ENCODE measurements around the gene PTGES3. TPM values are rescaled to one million over a fixed set of nuclear protein-coding genes. Genes with fewer than 3 reads are reported as not detected.

The PTGES3 gene
- polyA plus RNA-seq, 1 donor from 2014 or later, result 109 TPM

DNA sequence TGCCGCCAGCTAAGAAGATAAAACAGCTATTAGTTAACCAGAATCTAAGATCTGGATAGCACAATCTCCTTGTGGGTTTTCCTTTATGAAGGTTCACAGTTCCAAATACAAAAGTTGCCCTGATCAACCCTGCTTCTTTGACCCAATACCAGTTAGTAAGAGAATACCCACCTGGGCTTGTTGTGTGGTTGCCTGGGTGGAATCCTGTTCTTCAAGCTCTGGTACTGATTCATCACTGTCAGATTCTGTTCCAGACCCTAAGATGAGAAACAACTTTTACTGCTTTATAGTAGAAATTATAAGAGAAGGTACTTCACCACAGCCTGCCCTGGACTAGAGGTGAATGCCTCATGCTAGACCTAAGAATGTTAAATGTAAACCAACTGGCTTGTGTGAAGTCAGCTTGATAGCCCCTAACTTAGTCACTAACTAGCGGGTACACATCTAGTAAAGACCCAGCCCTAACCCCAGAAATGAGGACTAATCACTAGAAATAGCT lies 26.4 kb upstream of the PTGES3 start:
- H3K9me3 ChIP-seq (ENCODE audit: low read length), result no peaks in the 10 kb centered on the region
- no peak overlapping the region for H3K4me3 ChIP-seq (ENCODE audit: low read length)
- H3K27me3 ChIP-seq (ENCODE audit: insufficient read depth, low read depth, low read length), result no peaks in the 10 kb centered on the region
- H3K9ac ChIP-seq (ENCODE audit: low read length), result no peak overlapping the region
- H3K4me2 ChIP-seq (ENCODE audit: low read length), result no peak overlapping the region
- H3K36me3 ChIP-seq (ENCODE audit: insufficient read depth, low read length), result peaks cover 15% of the 10 kb centered on the region
- H4K20me1 ChIP-seq (ENCODE audit: insufficient read depth), result no peaks in the 10 kb centered on the region
- H3F3A ChIP-seq (ENCODE audit: insufficient read depth, low read length, poor library complexity, severe bottlenecking), result no peaks in the 10 kb centered on the region
- no peak overlapping the region for H3K27ac ChIP-seq (ENCODE audit: low read length)
- no peaks in the 10 kb centered on the region for H3K9me2 ChIP-seq (ENCODE audit: insufficient read depth, low read length)
- no peak overlapping the region for H2AFZ ChIP-seq (ENCODE audit: low read depth, low read length)
- peaks cover 9% of the 10 kb centered on the region for H3K79me2 ChIP-seq (replicated peaks; ENCODE audit: insufficient read depth, low read length)
- TF ChIP-seq, protein P1, sequence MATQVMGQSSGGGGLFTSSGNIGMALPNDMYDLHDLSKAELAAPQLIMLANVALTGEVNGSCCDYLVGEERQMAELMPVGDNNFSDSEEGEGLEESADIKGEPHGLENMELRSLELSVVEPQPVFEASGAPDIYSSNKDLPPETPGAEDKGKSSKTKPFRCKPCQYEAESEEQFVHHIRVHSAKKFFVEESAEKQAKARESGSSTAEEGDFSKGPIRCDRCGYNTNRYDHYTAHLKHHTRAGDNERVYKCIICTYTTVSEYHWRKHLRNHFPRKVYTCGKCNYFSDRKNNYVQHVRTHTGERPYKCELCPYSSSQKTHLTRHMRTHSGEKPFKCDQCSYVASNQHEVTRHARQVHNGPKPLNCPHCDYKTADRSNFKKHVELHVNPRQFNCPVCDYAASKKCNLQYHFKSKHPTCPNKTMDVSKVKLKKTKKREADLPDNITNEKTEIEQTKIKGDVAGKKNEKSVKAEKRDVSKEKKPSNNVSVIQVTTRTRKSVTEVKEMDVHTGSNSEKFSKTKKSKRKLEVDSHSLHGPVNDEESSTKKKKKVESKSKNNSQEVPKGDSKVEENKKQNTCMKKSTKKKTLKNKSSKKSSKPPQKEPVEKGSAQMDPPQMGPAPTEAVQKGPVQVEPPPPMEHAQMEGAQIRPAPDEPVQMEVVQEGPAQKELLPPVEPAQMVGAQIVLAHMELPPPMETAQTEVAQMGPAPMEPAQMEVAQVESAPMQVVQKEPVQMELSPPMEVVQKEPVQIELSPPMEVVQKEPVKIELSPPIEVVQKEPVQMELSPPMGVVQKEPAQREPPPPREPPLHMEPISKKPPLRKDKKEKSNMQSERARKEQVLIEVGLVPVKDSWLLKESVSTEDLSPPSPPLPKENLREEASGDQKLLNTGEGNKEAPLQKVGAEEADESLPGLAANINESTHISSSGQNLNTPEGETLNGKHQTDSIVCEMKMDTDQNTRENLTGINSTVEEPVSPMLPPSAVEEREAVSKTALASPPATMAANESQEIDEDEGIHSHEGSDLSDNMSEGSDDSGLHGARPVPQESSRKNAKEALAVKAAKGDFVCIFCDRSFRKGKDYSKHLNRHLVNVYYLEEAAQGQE (IDR thresholded peaks at IDR 0.05; ENCODE audit: borderline replicate concordance), result no peak
- TF ChIP-seq SMC3 (conservative IDR thresholded peaks at IDR 0.05; ENCODE audit: poor library complexity) (no peak), MXI1 (conservative IDR thresholded peaks at IDR 0.05; ENCODE audit: poor library complexity, severe bottlenecking) (no peak), POLR2AphosphoS5 (IDR thresholded peaks at IDR 0.05) (no peak), RAD21 (conservative IDR thresholded peaks at IDR 0.05) (no peak), EP300 (conservative IDR thresholded peaks at IDR 0.05; ENCODE audit: poor library complexity, severe bottlenecking) (no peak), TAF1 (IDR thresholded peaks at IDR 0.05; ENCODE audit: low read depth) (no peak), EZH2 (IDR thresholded peaks at IDR 0.05; ENCODE audit: borderline replicate concordance, insufficient read depth, low read length, poor library complexity, severe bottlenecking) (no peak)
- TF ChIP-seq, protein P2, sequence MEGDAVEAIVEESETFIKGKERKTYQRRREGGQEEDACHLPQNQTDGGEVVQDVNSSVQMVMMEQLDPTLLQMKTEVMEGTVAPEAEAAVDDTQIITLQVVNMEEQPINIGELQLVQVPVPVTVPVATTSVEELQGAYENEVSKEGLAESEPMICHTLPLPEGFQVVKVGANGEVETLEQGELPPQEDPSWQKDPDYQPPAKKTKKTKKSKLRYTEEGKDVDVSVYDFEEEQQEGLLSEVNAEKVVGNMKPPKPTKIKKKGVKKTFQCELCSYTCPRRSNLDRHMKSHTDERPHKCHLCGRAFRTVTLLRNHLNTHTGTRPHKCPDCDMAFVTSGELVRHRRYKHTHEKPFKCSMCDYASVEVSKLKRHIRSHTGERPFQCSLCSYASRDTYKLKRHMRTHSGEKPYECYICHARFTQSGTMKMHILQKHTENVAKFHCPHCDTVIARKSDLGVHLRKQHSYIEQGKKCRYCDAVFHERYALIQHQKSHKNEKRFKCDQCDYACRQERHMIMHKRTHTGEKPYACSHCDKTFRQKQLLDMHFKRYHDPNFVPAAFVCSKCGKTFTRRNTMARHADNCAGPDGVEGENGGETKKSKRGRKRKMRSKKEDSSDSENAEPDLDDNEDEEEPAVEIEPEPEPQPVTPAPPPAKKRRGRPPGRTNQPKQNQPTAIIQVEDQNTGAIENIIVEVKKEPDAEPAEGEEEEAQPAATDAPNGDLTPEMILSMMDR (IDR thresholded peaks at IDR 0.05; ENCODE audit: poor library complexity, severe bottlenecking), result no peak

DNA sequence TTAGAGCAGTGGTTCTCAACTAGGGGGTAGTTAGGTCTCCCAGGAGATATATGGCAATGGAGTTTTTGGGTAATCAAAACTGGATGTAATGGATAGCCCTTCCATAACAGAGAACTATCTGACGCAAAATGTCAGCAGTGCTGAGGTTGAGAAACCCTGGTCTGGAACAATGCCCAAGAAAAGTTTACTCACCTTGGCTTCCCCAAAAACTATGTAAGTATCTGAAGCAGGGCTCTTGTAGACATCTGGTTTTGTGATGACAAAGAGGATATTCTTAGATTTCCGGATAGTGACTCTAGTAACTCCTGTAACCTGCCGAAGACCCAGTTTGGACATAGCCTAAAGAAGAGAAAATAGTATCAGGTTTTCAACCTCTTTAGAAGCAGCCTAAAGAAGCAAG lies 25.3 kb upstream of the PTGES3 start:
- H3K27ac ChIP-seq (ENCODE audit: low read length), result no peak overlapping the region

More for the DNA sequence above, 25.3 kb upstream of the PTGES3 start:
- no peak overlapping the region for H3K4me2 ChIP-seq (ENCODE audit: low read length)
- no peaks in the 10 kb centered on the region for H3K9me3 ChIP-seq (ENCODE audit: low read length)
- H3K9ac ChIP-seq (ENCODE audit: low read length), result no peak overlapping the region
- TF ChIP-seq EP300 (conservative IDR thresholded peaks at IDR 0.05; ENCODE audit: poor library complexity, severe bottlenecking) (no peak), MXI1 (conservative IDR thresholded peaks at IDR 0.05; ENCODE audit: poor library complexity, severe bottlenecking) (no peak), EZH2 (IDR thresholded peaks at IDR 0.05; ENCODE audit: borderline replicate concordance, insufficient read depth, low read length, poor library complexity, severe bottlenecking) (no peak)
- H3K79me2 ChIP-seq (replicated peaks; ENCODE audit: insufficient read depth, low read length), result no peaks in the 10 kb centered on the region
- H3K9me2 ChIP-seq (ENCODE audit: insufficient read depth, low read length), result no peaks in the 10 kb centered on the region
- H3K4me3 ChIP-seq (ENCODE audit: low read length), result no peak overlapping the region
- no peaks in the 10 kb centered on the region for H3F3A ChIP-seq (ENCODE audit: insufficient read depth, low read length, poor library complexity, severe bottlenecking)
- H2AFZ ChIP-seq (ENCODE audit: low read depth, low read length), result no peak overlapping the region
- H4K20me1 ChIP-seq (ENCODE audit: insufficient read depth), result no peaks in the 10 kb centered on the region
- H3K36me3 ChIP-seq (ENCODE audit: insufficient read depth, low read length), result peaks cover 15% of the 10 kb centered on the region
- no peaks in the 10 kb centered on the region for H3K27me3 ChIP-seq (ENCODE audit: insufficient read depth, low read depth, low read length)
